Osteoblast (primary cell): ENCODE measurements around the gene TIGD3. TPM values are rescaled to one million over a fixed set of nuclear protein-coding genes. Genes with fewer than 3 reads are reported as not detected.

ENCODE experiments used
- DNase-seq: peaks from one replicate; pipeline ENCODE4 v3.0.0; 2011; ENCODE audit warnings: low spot score, mixed read lengths; ENCODE audit not compliant: insufficient read length; ENCODE audit errors: missing footprints
- H2AFZ ChIP-seq: 2 replicates; pipeline ENCODE4 v1.6.0; 2011; ENCODE audit warnings: mild to moderate bottlenecking, low read length
- H3K27ac ChIP-seq: 2 replicates; pipeline ENCODE4 v1.5.1; 2011; ENCODE audit warnings: mild to moderate bottlenecking, low read depth, low read length, moderate library complexity
- H3K27me3 ChIP-seq: 2 replicates; pipeline ENCODE4 v1.6.0; 2012; ENCODE audit warnings: mild to moderate bottlenecking, control low read depth, inconsistent platforms, low read length, moderate library complexity; ENCODE audit not compliant: insufficient read depth
- H3K36me3 ChIP-seq: 2 replicates; pipeline ENCODE4 v1.5.1; 2011; ENCODE audit warnings: mild to moderate bottlenecking, low read length, control low read depth, moderate library complexity; ENCODE audit not compliant: insufficient read depth
- H3K4me1 ChIP-seq: 2 replicates; pipeline ENCODE4 v1.5.1; 2011; ENCODE audit warnings: mild to moderate bottlenecking, low read length, control low read depth, moderate library complexity; ENCODE audit not compliant: insufficient read depth
- H3K4me2 ChIP-seq: 2 replicates; pipeline ENCODE4 v1.6.0; 2011; ENCODE audit warnings: mild to moderate bottlenecking, low read length; ENCODE audit not compliant: insufficient read depth
- H3K4me3 ChIP-seq: fragments of 200-600 bp; sonication (generic); 3 replicates; pipeline ENCODE4 v1.5.1; 2012; ENCODE audit warnings: mild to moderate bottlenecking, low read length, inconsistent platforms; ENCODE audit not compliant: insufficient read depth
- H3K79me2 ChIP-seq: 2 replicates; pipeline ENCODE4 v1.6.0; 2012; ENCODE audit warnings: mild to moderate bottlenecking, low read length, control low read depth, inconsistent platforms; ENCODE audit not compliant: insufficient read depth
- H3K9me3 ChIP-seq: 2 replicates; pipeline ENCODE4 v1.5.1; 2011; ENCODE audit warnings: low read depth, low read length, control low read depth
- H4K20me1 ChIP-seq: 2 replicates; pipeline ENCODE4 v1.6.0; 2012; ENCODE audit warnings: mild to moderate bottlenecking, low read length, control low read depth; ENCODE audit not compliant: insufficient read depth
- CTCF ChIP-seq: IDR thresholded peaks from 2 replicates; pipeline ENCODE4 v1.5.1; 2011; ENCODE audit warnings: mild to moderate bottlenecking, low read depth, low read length, moderate library complexity; ENCODE audit errors: extremely low read depth
- total RNA-seq: library from RNA; depleted of rRNA; stranded (reverse); fragments of >200 nt; gene quantifications from 2 replicates; pipeline ENCODE4 v1.2.3, GENCODE V29; 2012

TIGD3 gene
- total RNA-seq, 1 donor = not detected

- peak overlapping the region; percentile 23 for H3K4me2 ChIP-seq
- no peaks in the 10 kb centered on the region for H3K36me3 ChIP-seq
- H3K4me1 ChIP-seq = peaks cover 42% of the 10 kb centered on the region
- H3K27me3 ChIP-seq = no peaks in the 10 kb centered on the region
- no peak overlapping the region for H3K4me3 ChIP-seq
- DNase-seq = peak; percentile 92
- peaks cover 2% of the 10 kb centered on the region for H4K20me1 ChIP-seq
- H3K27ac ChIP-seq = peak overlapping the region; percentile 74
- peaks cover 14% of the 10 kb centered on the region for H3K79me2 ChIP-seq
- no peak for TF ChIP-seq CTCF
- no peaks in the 10 kb centered on the region for H3K9me3 ChIP-seq
- H2AFZ ChIP-seq = no peak overlapping the region
Observed at GRCh38 chr11:65311170-65311678, 43.3 kb upstream of the TIGD3 start.

DNA sequence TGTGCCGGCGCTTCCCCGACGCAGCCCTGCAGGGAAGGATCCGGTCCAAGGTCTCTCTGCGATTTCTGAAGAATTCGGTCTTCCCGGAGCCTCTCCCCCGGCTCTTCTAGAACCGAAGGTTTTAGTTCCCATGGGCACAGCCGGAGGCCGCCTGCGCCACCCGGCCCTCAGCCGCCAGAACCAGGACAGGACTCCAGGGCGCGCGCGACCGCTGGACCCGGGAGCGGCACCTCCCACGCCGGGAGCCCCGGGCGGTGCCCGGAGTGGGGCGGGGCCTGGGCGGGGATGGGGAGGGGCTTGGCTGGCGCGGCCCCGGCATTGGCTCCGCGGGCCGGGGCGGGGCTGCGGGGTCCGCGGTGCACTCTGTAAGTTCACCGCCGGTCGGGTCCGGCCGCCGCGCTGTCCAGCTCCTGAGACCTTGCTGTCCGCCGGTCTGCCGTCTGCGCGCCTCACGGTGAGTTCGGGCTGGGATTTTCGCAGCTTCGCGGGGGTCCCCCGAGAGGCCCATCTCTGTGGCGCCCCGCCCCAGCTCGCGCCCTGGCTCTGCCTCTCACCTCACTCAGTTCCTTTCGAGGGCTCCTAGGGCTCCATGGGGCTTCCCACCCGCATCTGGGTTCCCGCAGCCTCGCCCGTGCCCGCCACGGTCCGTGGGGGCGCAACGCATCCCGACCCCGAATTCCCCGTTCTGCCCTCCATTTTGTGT, 39.9 kb upstream of the TIGD3 start, which contains the start of gene CDC42EP2:
Gene CDC42EP2 (plus strand): TSS at position 366 of the 703 bp plus-strand sequence. CDS start 6,033 bp downstream, outside the sequence.
- Histone ChIP-seq H3K4me3 (peak within 1 kb of the TSS; percentile 97), H2AFZ (peak within 1 kb of the TSS; percentile 21), H3K27me3 (no peaks in the 10 kb centered on the region), H3K9me3 (no peaks in the 10 kb centered on the region), H3K36me3 (peaks cover under 1% of the 10 kb centered on the region), H3K27ac (peak within 1 kb of the TSS; percentile 98), H4K20me1 (peaks cover 19% of the 10 kb centered on the region), H3K79me2 (peaks cover 38% of the 10 kb centered on the region), H3K4me2 (peak within 1 kb of the TSS; percentile 95), H3K4me1 (peaks cover 44% of the 10 kb centered on the region)
- peak; percentile 97 for DNase-seq
- TF ChIP-seq CTCF = no peak

DNA sequence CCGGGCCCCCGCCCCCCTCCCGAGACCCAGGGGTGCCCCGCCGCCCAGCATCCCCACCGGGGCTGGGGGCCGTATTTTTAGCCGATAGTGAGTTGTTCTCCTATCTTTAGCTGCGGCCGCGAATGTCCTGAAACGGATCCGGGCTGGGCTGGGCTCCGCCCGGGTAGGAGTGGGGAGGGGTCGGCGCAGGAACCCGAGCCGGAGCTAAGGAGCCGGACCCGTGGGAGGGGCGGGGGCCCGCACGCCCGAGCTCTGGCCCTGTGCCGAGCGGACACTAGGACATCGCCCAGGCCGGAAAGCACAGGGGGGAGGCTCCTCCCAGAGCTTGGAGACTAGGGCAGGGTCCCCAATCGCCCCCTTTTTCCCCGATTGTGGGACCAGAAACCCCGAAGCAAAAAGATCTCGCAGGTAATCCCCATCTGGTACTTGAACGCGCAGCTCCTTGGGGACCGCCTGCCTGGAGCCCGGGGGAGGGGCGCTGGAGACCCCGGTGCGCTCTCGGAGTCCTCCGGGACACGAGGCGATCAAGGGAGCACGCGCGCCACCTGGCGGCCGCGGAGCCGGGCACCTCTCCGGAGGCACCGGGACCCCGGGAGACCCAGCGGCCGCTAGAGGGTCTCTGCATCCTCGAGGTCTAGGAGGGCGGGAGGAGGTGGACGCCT, 39.2 kb upstream of the TIGD3 start:
- Histone ChIP-seq H3K4me2 (peak overlapping the region; percentile 92), H3K36me3 (peaks cover 3% of the 10 kb centered on the region), H3K9me3 (no peaks in the 10 kb centered on the region), H3K27ac (peak overlapping the region; percentile 98), H3K27me3 (no peaks in the 10 kb centered on the region), H3K4me3 (peak overlapping the region; percentile 97), H2AFZ (no peak overlapping the region), H3K4me1 (peaks cover 39% of the 10 kb centered on the region), H4K20me1 (peaks cover 24% of the 10 kb centered on the region), H3K79me2 (peaks cover 43% of the 10 kb centered on the region)
- peak; percentile 74 for TF ChIP-seq CTCF
- DNase-seq = peak; percentile 92

GRCh38 chr11:65315866-65316226, 38.7 kb upstream of the TIGD3 start:
- H2AFZ ChIP-seq = no peak overlapping the region
- no peaks in the 10 kb centered on the region for H3K9me3 ChIP-seq
- H3K4me2 ChIP-seq = peak overlapping the region; percentile 92
- H3K36me3 ChIP-seq = peaks cover 6% of the 10 kb centered on the region
- H3K4me3 ChIP-seq = peak overlapping the region; percentile 97
- no peak for TF ChIP-seq CTCF
- H3K79me2 ChIP-seq = peaks cover 48% of the 10 kb centered on the region
- no peaks in the 10 kb centered on the region for H3K27me3 ChIP-seq
- DNase-seq = no peak
- H4K20me1 ChIP-seq = peaks cover 29% of the 10 kb centered on the region
- H3K4me1 ChIP-seq = peaks cover 33% of the 10 kb centered on the region
- H3K27ac ChIP-seq = peak overlapping the region; percentile 98
